SK-N-MC (cell line): ENCODE measurements around the gene CELF3.

Source experiments
- EZH2 ChIP-seq: fragments of 200-600 bp; sonication (generic); IDR thresholded peaks from one replicate; pipeline ENCODE4 v1.6.1; 2017; ENCODE audit warnings: antibody characterized with exemption
- FOXP2 ChIP-seq: optimal IDR thresholded peaks from 2 replicates; pipeline ENCODE3; 2011; ENCODE audit warnings: mild to moderate bottlenecking, moderate library complexity; ENCODE audit not compliant: insufficient read depth; ENCODE audit errors: extremely low read length, control extremely low read depth
- POLR2AphosphoS5 ChIP-seq: IDR thresholded peaks from 2 replicates; pipeline ENCODE4 v1.6.1; 2012; ENCODE audit warnings: mild to moderate bottlenecking, low read depth, low read length, borderline replicate concordance

- TF ChIP-seq EZH2: no peak
- no peak for TF ChIP-seq POLR2AphosphoS5
- no peak for TF ChIP-seq FOXP2
These were observed 42.6 kb upstream of the CELF3 start for GRCh38 chr1:151759241-151759640.
